SKM-1 treated with dmso at 0.1 percent for 144 hours (cell line): ENCODE data around the gene CMTM8.
A peak's percentile ranks its signal among the peaks of the same experiment; 100 is the strongest.

Experiments used
- DNase-seq: peaks from one replicate; lab custom pipeline; 2025; ENCODE audit not compliant: unreplicated experiment; lab: John Stamatoyannopoulos, UW

The CMTM8 gene

DNA sequence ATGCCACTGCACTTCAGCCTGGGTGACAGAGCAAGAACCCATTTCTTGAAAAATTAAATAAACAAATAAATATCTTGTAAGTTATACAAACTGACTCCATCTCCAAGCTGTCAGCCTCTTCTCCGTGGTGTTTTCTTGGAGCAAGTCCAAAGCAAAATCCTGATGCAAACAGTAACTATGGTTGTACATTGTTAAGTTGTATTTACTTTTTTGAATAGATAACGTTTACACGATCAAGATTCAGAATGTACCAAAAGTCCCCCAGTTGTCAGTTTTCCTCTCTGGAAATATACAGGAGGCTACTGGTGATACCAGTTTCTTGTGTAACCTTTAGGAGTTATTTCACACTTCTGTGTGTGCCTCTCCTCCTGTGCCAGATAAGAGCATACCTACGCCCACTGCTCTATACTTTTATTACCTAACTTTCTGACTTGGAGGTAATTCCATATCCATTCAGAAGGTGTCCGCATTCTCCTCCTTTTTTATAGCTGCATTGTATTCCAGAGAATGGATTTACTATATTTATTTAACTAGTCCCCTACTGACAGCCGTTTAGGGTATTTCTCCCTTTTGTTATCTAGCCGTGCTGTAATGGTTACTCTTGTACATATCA lies 167.3 kb downstream of the CMTM8 start:
- DNase-seq, result no peak

DNA sequence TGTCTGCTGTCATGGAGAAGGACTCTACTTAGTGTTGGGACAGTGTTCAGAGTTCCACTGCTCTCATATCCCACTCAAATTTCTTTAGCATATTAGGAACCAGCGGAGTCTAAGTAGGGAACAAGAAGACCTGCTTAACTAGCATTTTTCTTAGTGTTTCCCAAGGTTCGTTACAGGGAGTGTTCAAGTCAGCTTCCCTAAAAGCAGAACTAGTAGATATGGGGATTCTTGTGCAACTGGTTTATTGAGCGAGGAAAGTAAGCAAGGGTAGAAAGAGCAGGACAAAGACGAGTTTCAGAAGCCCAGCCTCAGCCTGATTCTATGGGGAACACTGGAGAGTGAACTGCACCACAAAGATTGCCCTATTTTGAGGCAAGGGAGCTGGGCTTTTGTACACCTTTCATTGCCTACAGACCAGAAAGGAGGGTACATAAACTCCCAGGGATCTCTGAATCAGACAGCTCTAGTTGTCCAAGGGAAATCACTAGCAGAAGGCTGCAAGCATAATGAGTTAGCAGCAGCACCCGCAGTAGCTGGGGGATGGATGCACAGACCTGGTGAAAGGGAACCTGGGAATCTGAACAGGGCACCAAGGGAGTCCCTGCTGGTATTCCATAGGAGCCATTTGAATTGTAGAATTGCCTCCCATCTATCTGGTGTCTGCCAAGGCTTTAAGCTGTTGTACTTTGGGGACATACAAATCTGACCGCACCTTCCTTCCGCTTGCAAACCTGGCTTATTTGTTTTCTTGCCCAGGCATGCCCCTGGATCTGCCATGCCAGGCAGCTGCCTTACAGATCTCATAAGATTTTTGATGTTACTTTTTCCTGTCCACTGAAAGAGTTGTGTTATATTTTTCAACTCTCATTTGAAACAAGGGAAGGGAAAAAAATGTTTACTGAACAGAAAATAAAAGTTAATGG lies 168.3 kb downstream of the CMTM8 start:
- DNase-seq, result peak; percentile 94

DNA sequence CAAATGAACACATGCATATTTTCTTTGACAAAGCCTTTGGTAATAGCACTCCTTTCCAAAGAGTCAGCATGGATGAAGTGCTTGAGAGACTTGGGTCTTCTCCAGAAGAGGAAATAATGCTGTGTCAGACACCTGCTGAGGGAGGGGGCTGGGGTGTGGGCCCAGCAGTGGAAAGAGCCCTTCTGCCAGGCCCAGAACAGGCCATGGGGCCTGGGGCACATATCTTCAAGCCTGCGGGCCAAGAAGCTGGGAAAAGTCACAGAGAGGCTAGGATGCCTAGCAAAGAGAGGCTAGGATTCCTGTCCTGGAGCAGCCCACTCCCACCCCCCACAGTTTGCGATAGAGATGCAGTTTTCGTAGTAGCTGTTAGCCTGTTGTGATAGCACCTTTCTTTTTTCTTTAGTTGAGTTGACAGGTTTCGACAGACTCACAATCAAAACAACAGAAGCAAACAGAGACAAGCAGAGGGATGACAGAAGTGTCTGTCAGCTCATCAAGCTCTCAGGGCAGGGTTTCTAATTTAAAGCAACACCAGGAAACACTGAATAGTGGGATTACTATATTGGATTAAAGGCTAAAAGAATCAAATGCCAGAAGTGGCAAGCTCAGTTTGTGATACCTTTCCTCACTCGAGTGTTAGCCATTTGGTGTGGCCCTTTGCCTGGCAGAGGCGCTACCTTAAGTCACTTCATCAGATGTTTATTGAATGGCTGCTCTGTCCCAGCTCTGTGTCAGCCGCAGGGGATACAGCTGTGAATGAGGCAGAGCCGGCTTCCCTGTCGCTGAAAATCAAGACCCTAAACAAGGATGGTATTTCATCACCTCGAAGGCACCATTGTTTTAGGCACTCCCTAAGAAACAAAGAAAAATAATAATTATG lies 172.1 kb downstream of the CMTM8 start:
- DNase-seq, result no peak

DNA sequence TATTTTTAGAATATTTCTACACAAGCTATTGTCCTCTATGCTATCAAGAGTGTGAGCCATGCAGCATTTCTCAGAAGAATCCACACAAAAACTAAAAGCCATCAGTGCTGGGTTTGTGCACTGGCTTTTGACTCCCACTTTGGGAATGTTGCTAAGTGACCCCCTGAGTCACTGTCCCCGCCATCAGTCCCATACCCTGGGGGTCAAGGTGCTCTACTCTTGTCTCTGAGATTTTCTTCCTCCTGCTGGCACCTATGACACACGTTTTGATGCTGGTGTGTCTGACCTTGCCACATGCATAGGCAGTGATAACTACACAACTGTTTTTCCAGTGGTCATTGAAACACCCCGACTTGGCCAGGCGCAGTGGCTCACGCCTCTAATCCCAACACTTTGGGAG lies 173.0 kb downstream of the CMTM8 start:
- DNase-seq, result no peak

DNA sequence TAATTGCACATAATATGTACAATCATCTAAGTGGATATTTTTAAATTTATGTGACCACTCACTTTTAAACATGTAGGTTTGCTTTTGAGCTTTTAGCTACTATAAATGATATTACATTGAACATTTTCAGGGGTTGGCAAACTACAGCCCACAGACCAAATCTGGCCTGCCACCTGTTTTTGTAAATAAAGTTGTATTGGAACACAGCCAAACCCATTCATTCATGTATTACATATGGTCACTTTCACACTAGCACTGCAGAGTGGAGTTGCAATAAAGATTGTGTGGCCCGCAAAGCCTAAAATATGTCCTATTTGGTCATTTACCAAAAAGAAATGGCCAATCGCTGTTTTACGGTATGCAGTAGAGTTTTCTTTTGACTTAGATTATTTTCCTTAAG lies 174.4 kb downstream of the CMTM8 start:
- DNase-seq, result no peak

DNA sequence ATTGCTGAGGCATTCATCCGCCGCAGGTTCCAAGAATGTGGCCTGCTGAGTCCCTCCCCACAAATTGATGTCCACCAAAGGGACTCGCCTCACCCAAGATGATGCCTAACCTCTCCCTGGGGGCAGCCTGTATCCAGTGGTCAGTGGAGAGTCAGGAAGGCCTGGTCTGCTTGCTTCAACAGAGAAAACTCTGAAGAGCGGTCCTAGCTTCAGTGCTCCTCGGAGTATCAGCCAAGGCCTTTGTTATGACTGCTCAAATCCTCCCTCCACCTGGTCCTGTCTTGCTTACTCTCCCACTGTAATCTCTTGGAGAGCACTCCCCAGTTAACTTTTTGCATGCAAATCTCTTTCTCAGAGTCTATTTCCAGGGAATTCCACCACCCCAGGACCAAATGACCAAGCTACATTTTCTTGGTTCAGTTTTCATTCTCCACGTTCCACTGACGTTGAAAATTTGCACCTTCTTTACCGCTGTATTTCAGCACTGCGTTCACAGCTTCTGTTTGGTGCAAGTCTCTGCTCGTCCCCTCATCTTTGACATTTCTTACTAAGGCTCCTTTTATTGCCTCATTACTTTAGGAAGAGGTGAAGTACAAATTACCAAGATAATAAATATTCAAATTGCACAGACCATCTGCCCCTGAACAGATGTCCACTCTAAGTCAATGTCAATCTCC lies 175.5 kb downstream of the CMTM8 start:
- DNase-seq, result no peak

DNA sequence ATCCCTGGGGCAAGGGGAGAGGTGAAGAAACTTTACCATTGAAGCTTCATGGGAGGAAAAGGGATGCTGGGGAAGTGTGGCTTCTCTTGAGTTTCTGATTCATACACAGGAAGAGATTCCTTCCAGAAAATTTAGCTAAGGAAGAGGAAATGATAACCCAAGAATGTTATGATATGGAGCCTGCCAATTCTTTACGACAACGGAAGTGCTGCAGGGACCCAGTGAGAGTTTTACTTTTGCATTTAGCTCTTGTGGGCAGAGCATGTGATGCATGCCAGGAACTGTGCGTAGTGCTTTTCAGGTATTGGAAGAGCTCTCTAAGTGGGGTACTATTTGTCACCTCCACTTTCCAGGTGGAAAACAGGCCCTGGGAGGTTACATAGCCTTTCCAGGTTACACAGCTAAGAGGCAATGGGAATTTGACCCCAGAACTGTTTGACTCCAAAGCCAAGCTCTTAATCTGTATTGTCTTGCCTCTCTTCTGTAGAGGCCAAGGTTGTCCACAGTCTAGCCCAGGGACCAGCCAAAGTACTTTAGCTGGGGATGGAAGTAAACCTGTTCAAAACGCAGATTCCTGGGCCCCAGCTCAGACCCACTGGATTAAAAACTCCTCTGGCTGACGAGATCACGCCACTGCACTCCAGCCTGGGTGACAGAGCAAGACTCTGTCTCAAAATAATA lies 176.2 kb downstream of the CMTM8 start:
- no peak for DNase-seq

DNA sequence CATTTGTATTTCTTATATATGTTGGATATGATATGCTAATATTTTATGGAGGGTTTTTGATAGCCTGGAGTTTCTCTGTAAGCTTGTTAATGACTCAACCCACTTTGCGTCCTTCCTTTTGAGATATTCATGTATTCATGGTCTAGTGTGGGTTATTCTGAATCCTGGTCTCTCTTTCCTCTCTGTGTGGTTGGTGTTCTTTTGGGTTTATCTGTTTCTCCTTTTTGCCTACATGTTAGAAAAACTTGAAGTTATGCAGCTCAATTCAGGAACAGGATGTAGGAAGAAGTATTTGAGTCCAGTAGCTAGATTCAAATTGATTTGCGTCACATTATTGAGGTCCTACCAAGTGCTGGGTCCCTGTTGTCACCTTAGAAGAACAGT lies 181.3 kb downstream of the CMTM8 start:
- DNase-seq, result peak; percentile 60
